ENCODE measurements around the gene SNAPC2. TPM values are rescaled to one million over a fixed set of nuclear protein-coding genes. Genes with fewer than 3 reads are reported as not detected.
A peak's percentile ranks its signal among the peaks of the same experiment; 100 is the strongest.

Gene SNAPC2
- total and polyA plus RNA-seq, 2 of the 13 experiments (the other 11 are each of a cell fraction or from before 2014, with no cell fraction given), result 10.2 to 12.7 TPM

DNA sequence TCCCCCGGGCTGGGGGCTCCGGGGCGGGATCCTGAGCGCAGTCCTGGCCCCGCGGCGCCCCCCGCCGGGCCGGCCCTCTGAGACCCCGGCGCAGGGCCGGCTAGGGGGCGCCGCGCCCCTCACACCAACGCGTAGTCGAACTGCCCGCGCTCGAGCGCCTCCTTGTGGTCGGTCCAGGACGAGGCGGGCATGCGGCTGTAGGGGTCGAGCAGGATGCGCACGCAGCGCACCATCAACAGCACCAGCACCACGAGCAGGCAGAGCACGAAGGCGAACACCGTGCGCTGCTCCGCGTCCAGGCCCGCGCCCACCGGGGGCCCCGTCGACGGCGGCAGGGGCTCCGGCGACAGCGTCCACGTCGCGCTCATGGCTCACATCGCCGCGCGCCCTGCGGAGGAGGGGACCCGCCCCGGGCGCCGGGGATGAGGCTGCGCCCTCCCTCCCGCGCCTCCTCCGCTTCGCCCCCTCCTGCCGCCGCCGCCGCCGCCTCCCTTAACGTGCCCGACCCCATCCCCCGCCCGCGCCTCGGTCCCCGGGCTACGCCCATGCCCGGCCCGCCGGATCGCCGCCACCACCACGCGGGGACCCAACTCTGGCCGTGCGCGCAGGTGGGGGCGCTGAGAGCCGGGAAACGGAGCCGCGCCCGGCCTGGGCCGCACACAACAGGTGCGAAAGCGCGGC lies 5.2 kb downstream of the SNAPC2 start (continued):
- TF ChIP-seq, protein P1, sequence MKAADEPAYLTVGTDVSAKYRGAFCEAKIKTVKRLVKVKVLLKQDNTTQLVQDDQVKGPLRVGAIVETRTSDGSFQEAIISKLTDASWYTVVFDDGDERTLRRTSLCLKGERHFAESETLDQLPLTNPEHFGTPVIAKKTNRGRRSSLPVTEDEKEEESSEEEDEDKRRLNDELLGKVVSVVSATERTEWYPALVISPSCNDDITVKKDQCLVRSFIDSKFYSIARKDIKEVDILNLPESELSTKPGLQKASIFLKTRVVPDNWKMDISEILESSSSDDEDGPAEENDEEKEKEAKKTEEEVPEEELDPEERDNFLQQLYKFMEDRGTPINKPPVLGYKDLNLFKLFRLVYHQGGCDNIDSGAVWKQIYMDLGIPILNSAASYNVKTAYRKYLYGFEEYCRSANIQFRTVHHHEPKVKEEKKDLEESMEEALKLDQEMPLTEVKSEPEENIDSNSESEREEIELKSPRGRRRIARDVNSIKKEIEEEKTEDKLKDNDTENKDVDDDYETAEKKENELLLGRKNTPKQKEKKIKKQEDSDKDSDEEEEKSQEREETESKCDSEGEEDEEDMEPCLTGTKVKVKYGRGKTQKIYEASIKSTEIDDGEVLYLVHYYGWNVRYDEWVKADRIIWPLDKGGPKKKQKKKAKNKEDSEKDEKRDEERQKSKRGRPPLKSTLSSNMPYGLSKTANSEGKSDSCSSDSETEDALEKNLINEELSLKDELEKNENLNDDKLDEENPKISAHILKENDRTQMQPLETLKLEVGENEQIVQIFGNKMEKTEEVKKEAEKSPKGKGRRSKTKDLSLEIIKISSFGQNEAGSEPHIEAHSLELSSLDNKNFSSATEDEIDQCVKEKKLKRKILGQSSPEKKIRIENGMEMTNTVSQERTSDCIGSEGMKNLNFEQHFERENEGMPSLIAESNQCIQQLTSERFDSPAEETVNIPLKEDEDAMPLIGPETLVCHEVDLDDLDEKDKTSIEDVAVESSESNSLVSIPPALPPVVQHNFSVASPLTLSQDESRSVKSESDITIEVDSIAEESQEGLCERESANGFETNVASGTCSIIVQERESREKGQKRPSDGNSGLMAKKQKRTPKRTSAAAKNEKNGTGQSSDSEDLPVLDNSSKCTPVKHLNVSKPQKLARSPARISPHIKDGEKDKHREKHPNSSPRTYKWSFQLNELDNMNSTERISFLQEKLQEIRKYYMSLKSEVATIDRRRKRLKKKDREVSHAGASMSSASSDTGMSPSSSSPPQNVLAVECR (CRISPR knock-in tag; IDR thresholded peaks at IDR 0.05; ENCODE audit: borderline replicate concordance), result peak; percentile 82
- TF ChIP-seq KMT2B (CRISPR knock-in tag; IDR thresholded peaks at IDR 0.05) (peak; percentile 34; the same call in 1 of the 2 replicates), NFE2L1 (CRISPR knock-in tag; IDR thresholded peaks at IDR 0.05; ENCODE audit: borderline replicate concordance) (no peak), ZNF883 (CRISPR knock-in tag; IDR thresholded peaks at IDR 0.05; ENCODE audit: not compliant biosample characterization) (peak; percentile 33), ZNF792 (CRISPR knock-in tag; IDR thresholded peaks at IDR 0.05) (peak; percentile 74), CBX1 (IDR thresholded peaks at IDR 0.05; ENCODE audit: low read depth) (peak; percentile 71), ZNF251 (CRISPR knock-in tag; IDR thresholded peaks at IDR 0.05) (no peak), SRSF4 (IDR thresholded peaks at IDR 0.05; ENCODE audit: low read depth, low read length, poor library complexity, severe bottlenecking) (no peak), DPF2 (CRISPR knock-in tag; IDR thresholded peaks at IDR 0.05; ENCODE audit: borderline replicate concordance, low read depth) (no peak), ZNF225 (CRISPR knock-in tag; IDR thresholded peaks at IDR 0.05) (no peak), THYN1 (CRISPR knock-in tag; IDR thresholded peaks at IDR 0.05; ENCODE audit: borderline replicate concordance, low read depth) (no peak), IRF2 (CRISPR knock-in tag; IDR thresholded peaks at IDR 0.05) (peak; percentile 37; the same call in 1 of the 2 replicates), PRMT3 (CRISPR knock-in tag; IDR thresholded peaks at IDR 0.05; ENCODE audit: borderline replicate concordance, low read depth) (peak; percentile 76)
- TF ChIP-seq, protein P2, sequence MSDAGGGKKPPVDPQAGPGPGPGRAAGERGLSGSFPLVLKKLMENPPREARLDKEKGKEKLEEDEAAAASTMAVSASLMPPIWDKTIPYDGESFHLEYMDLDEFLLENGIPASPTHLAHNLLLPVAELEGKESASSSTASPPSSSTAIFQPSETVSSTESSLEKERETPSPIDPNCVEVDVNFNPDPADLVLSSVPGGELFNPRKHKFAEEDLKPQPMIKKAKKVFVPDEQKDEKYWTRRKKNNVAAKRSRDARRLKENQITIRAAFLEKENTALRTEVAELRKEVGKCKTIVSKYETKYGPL (CRISPR knock-in tag; IDR thresholded peaks at IDR 0.05), result peak; percentile 34; the same call in 1 of the 2 replicates
- TF ChIP-seq, protein P3, sequence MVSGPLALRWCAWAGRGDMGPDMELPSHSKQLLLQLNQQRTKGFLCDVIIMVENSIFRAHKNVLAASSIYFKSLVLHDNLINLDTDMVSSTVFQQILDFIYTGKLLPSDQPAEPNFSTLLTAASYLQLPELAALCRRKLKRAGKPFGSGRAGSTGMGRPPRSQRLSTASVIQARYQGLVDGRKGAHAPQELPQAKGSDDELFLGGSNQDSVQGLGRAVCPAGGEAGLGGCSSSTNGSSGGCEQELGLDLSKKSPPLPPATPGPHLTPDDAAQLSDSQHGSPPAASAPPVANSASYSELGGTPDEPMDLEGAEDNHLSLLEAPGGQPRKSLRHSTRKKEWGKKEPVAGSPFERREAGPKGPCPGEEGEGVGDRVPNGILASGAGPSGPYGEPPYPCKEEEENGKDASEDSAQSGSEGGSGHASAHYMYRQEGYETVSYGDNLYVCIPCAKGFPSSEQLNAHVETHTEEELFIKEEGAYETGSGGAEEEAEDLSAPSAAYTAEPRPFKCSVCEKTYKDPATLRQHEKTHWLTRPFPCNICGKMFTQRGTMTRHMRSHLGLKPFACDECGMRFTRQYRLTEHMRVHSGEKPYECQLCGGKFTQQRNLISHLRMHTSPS (CRISPR knock-in tag; IDR thresholded peaks at IDR 0.05; ENCODE audit: low read depth), result no peak
- TF ChIP-seq, protein P4, sequence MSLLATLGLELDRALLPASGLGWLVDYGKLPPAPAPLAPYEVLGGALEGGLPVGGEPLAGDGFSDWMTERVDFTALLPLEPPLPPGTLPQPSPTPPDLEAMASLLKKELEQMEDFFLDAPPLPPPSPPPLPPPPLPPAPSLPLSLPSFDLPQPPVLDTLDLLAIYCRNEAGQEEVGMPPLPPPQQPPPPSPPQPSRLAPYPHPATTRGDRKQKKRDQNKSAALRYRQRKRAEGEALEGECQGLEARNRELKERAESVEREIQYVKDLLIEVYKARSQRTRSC (CRISPR knock-in tag; IDR thresholded peaks at IDR 0.05; ENCODE audit: low read depth), result 0 out of 2 replicates have a peak, but pooled peaks have one; percentile 70
- TF ChIP-seq, protein P5, sequence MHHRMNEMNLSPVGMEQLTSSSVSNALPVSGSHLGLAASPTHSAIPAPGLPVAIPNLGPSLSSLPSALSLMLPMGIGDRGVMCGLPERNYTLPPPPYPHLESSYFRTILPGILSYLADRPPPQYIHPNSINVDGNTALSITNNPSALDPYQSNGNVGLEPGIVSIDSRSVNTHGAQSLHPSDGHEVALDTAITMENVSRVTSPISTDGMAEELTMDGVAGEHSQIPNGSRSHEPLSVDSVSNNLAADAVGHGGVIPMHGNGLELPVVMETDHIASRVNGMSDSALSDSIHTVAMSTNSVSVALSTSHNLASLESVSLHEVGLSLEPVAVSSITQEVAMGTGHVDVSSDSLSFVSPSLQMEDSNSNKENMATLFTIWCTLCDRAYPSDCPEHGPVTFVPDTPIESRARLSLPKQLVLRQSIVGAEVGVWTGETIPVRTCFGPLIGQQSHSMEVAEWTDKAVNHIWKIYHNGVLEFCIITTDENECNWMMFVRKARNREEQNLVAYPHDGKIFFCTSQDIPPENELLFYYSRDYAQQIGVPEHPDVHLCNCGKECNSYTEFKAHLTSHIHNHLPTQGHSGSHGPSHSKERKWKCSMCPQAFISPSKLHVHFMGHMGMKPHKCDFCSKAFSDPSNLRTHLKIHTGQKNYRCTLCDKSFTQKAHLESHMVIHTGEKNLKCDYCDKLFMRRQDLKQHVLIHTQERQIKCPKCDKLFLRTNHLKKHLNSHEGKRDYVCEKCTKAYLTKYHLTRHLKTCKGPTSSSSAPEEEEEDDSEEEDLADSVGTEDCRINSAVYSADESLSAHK (CRISPR knock-in tag; IDR thresholded peaks at IDR 0.05; ENCODE audit: borderline replicate concordance), result no peak
